SK-N-SH (cell line): ENCODE measurements around the gene SPTSSB. TPM values are rescaled to one million over a fixed set of nuclear protein-coding genes. Genes with fewer than 3 reads are reported as not detected.

ENCODE experiments used
- CTCF ChIA-PET: fragments of 300-600, 350-600 bp; formaldehyde crosslinking; extraction: SDS; loops from one replicate; lab custom pipeline; 2021; lab: Yijun Ruan, JAX
- POLR2A ChIA-PET: fragments of 350-600 bp; sonication (Branson Sonifier 250); formaldehyde crosslinking; extraction: SDS; loops from one replicate; lab custom pipeline; 2020; ENCODE audit warnings: antibody characterized with exemption, inconsistent platforms; lab: Yijun Ruan, JAX
- DNase-seq: peaks from one replicate; pipeline ENCODE4 v3.0.0; 2012
- H2AFZ ChIP-seq: fragments of 200-600 bp; sonication (generic); 2 replicates; pipeline ENCODE4 v1.8.1; 2016; ENCODE audit warnings: antibody characterized with exemption, mild to moderate bottlenecking, low read depth
- H3F3A ChIP-seq: fragments of 200-600 bp; sonication (generic); replicated peaks from 2 replicates; pipeline ENCODE3; 2016; ENCODE audit warnings: antibody characterized with exemption, mild to moderate bottlenecking; ENCODE audit not compliant: insufficient read depth
- H3K27ac ChIP-seq, 2 experiments: fragments of 200-500 bp in 1 of 2; fragments of 200-600 bp in 1 of 2; sonication (Bioruptor generic) in 1 of 2; sonication (generic), shearing (Covaris generic) in 1 of 2; 2 replicates each; pipeline versions ENCODE4 v1.5.1 to v1.6.1; 2014 to 2016; ENCODE audit warnings: low read depth in 2 of 2, inconsistent platforms in 1 of 2, low read length in 1 of 2, mild to moderate bottlenecking in 1 of 2, mixed read lengths in 1 of 2
- H3K27me3 ChIP-seq: fragments of 200-600 bp; sonication (generic), shearing (Covaris generic); 2 replicates; pipeline ENCODE4 v1.6.1; 2016; ENCODE audit warnings: mixed run types; ENCODE audit not compliant: insufficient read depth
- H3K36me3 ChIP-seq, 2 experiments: fragments of 200-500 bp in 1 of 2; fragments of 200-600 bp in 1 of 2; sonication (Bioruptor generic) in 1 of 2; sonication (generic) in 1 of 2; replicated peaks in 1 of 2; 2 replicates each; pipeline versions ENCODE3 to v1.5.1; 2014 to 2016; ENCODE audit warnings: low read length in 1 of 2, mild to moderate bottlenecking in 1 of 2; ENCODE audit not compliant: insufficient read depth in 2 of 2, control insufficient read depth in 1 of 2
- H3K4me1 ChIP-seq, 2 experiments: fragments of 200-500 bp in 1 of 2; fragments of 200-600 bp in 1 of 2; sonication (Bioruptor generic) in 1 of 2; sonication (generic), shearing (Covaris generic) in 1 of 2; 2 replicates each; pipeline versions ENCODE4 v1.5.1 to v1.6.1; 2014 to 2016; ENCODE audit warnings: low read depth in 1 of 2, low read length in 1 of 2, mixed run types in 1 of 2; ENCODE audit not compliant: insufficient read depth in 2 of 2, control insufficient read depth in 1 of 2
- H3K4me2 ChIP-seq: fragments of 200-600 bp; sonication (generic), shearing (Covaris generic); 2 replicates; pipeline ENCODE4 v1.6.1; 2017; ENCODE audit warnings: mixed run types
- H3K4me3 ChIP-seq, 2 experiments: fragments of 200-500 bp in 1 of 2; fragments of 200-600 bp in 1 of 2; sonication (Bioruptor generic) in 1 of 2; sonication (generic), shearing (Covaris generic) in 1 of 2; 2 replicates each; pipeline versions ENCODE4 v1.5.1 to v1.8.1; 2014 to 2016; ENCODE audit warnings: low read depth in 2 of 2, inconsistent platforms in 1 of 2, low read length in 1 of 2, mild to moderate bottlenecking in 1 of 2, mixed read lengths in 1 of 2, moderate library complexity in 1 of 2
- H3K79me2 ChIP-seq: fragments of 200-600 bp; sonication (generic); 2 replicates; pipeline ENCODE4 v1.8.1; 2017; ENCODE audit warnings: mild to moderate bottlenecking; ENCODE audit not compliant: insufficient read depth
- H3K9ac ChIP-seq: fragments of 200-600 bp; sonication (generic); 2 replicates; pipeline ENCODE4 v1.6.1; 2017; ENCODE audit warnings: mixed run types
- H3K9me2 ChIP-seq: fragments of 200-600 bp; sonication (generic); 2 replicates; pipeline ENCODE4 v1.6.1; 2017; ENCODE audit warnings: mixed run types
- H3K9me3 ChIP-seq: fragments of 200-600 bp; sonication (generic); 2 replicates; pipeline ENCODE4 v1.6.1; 2017; ENCODE audit warnings: mixed run types, mild to moderate bottlenecking, moderate library complexity
- H4K20me1 ChIP-seq: fragments of 200-600 bp; sonication (generic); 2 replicates; pipeline ENCODE4 v1.6.1; 2017; ENCODE audit warnings: mild to moderate bottlenecking, mixed run types; ENCODE audit not compliant: insufficient read depth
- CHD2 ChIP-seq: fragments of 150-350 bp; IDR thresholded peaks from 2 replicates; pipeline ENCODE4 v1.6.1; 2018; ENCODE audit warnings: low read length; ENCODE audit not compliant: partially characterized antibody
- FOSL2 ChIP-seq: IDR thresholded peaks from 2 replicates; pipeline ENCODE4 v1.4.0; 2012; ENCODE audit warnings: low read depth, mild to moderate bottlenecking, moderate library complexity, borderline replicate concordance
- GABPA ChIP-seq: IDR thresholded peaks from 2 replicates; pipeline ENCODE4 v1.4.0; 2012; ENCODE audit warnings: low read depth, mild to moderate bottlenecking
- JUND ChIP-seq: IDR thresholded peaks from 2 replicates; pipeline ENCODE4 v1.4.0; 2012
- MEF2A ChIP-seq: IDR thresholded peaks from 2 replicates; pipeline ENCODE4 v1.4.0; 2012; ENCODE audit warnings: low read depth, borderline replicate concordance
- NFIC ChIP-seq: IDR thresholded peaks from 2 replicates; pipeline ENCODE4 v1.4.0; 2012; ENCODE audit warnings: borderline replicate concordance
- NRF1 ChIP-seq: IDR thresholded peaks from 2 replicates; pipeline ENCODE4 v1.6.1; 2012; ENCODE audit warnings: low read depth, mild to moderate bottlenecking, low read length
- TAF1 ChIP-seq: IDR thresholded peaks from 2 replicates; pipeline ENCODE4 v1.6.1; 2012; ENCODE audit warnings: low read depth, mild to moderate bottlenecking, low read length, moderate library complexity, borderline replicate concordance
- WGBS: methylation state at CpG from one replicate; pipeline ENCODE4 v1.1.6; 2017; ENCODE audit warnings: low lambda C conversion rate; 5-methylcytosine and 5-hydroxymethylcytosine counted together
- polyA plus RNA-seq, 3 experiments: library from polyadenylated mRNA; depleted of rRNA; stranded (reverse); fragments of >200 nt; gene quantifications; 2 replicates each; pipeline ENCODE4 v1.2.3, GENCODE V29; 2012
- TF ChIP-seq, protein P1 (sequence below): IDR thresholded peaks from 2 replicates; pipeline ENCODE4; 2012
- TF ChIP-seq, protein P2 (sequence below): IDR thresholded peaks from 2 replicates; pipeline ENCODE4 v1.4.0; 2012; ENCODE audit warnings: low read depth, borderline replicate concordance

The SPTSSB gene
- polyA plus RNA-seq, 1 of the 3 experiments (the other 2 are of a cell fraction), result 0.07 TPM

DNA sequence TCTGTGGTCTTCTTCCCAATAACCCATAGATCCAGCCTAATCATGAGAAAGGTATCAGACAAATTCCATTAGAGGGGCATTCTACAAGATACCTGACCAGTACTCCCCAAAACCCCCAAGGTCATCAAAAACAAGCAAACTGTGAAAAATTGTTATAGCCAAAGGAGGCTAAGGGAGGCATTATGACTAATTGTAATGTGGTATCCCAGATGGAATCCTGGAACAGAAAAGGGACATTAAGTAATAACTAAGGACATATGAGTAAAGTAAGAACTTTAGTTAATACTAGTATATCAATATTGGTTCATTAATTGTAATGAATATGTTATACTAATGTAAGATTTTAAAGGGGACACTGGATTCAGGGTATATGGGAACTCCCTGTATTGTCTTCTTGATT is 20.4 kb downstream of the SPTSSB start:
- no peaks in the 10 kb centered on the region for H3K9me3 ChIP-seq
- POLR2A ChIA-PET, result no interaction called here
- H3K4me2 ChIP-seq, result no peak overlapping the region
- no peak overlapping the region for H3K9ac ChIP-seq
- no peaks in the 10 kb centered on the region for H3K36me3 ChIP-seq
- H3K27ac ChIP-seq, result no peak overlapping the region
- peaks cover 0 to 7% of the 10 kb centered on the region in 2 experiments; a peak in 2 of 4 replicates for H3K4me1 ChIP-seq
- no peak for DNase-seq
- no peaks in the 10 kb centered on the region for H3K79me2 ChIP-seq
- TF ChIP-seq FOSL2 (no peak), NFIC (no peak)
- TF ChIP-seq, protein P1, sequence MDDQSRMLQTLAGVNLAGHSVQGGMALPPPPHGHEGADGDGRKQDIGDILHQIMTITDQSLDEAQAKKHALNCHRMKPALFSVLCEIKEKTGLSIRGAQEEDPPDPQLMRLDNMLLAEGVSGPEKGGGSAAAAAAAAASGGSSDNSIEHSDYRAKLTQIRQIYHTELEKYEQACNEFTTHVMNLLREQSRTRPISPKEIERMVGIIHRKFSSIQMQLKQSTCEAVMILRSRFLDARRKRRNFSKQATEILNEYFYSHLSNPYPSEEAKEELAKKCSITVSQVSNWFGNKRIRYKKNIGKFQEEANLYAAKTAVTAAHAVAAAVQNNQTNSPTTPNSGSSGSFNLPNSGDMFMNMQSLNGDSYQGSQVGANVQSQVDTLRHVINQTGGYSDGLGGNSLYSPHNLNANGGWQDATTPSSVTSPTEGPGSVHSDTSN, result no peak
- TF ChIP-seq, all 33 proteins: peak for 0
- H2AFZ ChIP-seq, result no peak overlapping the region
- H3F3A ChIP-seq, result no peaks in the 10 kb centered on the region
- no peak overlapping the region for H3K4me3 ChIP-seq
- no peaks in the 10 kb centered on the region for H3K9me2 ChIP-seq
- H3K27me3 ChIP-seq, result no peaks in the 10 kb centered on the region
- no peaks in the 10 kb centered on the region for H4K20me1 ChIP-seq
- CTCF ChIA-PET, result no interaction called here

DNA sequence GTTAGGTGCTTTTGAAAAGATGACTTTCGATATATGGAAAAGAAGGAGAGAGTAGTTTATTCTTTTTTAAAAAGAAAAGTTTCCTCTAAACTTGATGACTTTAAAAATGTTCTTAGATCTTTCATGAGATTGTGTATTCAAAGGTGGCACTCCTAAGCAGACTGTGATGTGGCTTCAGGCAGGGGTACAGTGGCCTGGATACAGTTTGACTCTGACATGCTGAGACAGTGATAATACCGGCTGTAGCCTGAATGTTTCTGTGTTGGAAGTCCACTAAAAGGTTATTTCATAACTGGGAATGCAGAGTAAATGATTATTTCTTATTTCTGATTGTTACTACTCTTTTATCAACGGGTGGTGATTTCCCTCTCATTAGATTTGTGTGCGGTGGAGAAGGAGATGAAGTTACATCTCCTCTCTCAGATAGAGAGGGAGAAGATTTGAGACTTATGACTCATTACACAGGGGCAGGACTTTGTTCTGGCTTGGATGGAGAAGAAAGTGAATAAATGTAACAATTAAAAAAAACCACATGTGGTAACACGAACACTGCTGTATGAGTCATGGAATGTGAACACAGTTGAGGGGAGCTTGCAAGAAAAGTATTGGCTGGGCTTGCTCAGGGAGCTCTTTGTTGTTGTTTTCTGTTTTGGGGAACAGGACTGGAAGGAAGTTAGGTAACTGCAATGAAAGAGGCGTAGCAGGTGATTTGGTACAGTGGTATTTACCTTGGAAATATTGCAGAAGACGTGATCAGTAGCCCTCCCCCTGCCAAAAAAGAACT is 21.6 kb downstream of the SPTSSB start:
- Histone ChIP-seq H3K27ac (no peak overlapping the region), H3K36me3 (no peaks in the 10 kb centered on the region), H3K9me3 (no peaks in the 10 kb centered on the region), H3K4me1 (peaks cover 0 to 7% of the 10 kb centered on the region in 2 experiments; a peak in 2 of 4 replicates), H2AFZ (no peak overlapping the region), H4K20me1 (no peaks in the 10 kb centered on the region), H3K9ac (no peak overlapping the region), H3K79me2 (no peaks in the 10 kb centered on the region), H3K4me3 (no peak overlapping the region), H3K9me2 (no peaks in the 10 kb centered on the region), H3K27me3 (no peaks in the 10 kb centered on the region), H3F3A (no peaks in the 10 kb centered on the region), H3K4me2 (peak overlapping the region; percentile 22; the same call in 1 of the 2 replicates)
- ChIA-PET CTCF (interaction anchor here (0.7 to 1.2 kb wide), 3 partner anchors 11 to 75 kb away, joined by 3 to 5 read pairs (median 3); no protein-coding TSS in a partner anchor), POLR2A (no interaction called here)
- DNase-seq, result no peak
- TF ChIP-seq FOSL2 (peak; percentile 37; the same call in 1 of the 2 replicates), NRF1 (no peak), JUND (peak; percentile 23; the same call in 1 of the 2 replicates), GABPA (no peak), MEF2A (no peak), TAF1 (no peak), CHD2 (no peak), NFIC (no peak)
- TF ChIP-seq, protein P2, sequence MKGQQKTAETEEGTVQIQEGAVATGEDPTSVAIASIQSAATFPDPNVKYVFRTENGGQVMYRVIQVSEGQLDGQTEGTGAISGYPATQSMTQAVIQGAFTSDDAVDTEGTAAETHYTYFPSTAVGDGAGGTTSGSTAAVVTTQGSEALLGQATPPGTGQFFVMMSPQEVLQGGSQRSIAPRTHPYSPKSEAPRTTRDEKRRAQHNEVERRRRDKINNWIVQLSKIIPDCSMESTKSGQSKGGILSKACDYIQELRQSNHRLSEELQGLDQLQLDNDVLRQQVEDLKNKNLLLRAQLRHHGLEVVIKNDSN, result no peak
- 32% methylated on average over 7 of the region's 7 CpGs for WGBS
